GM19023 (cell line): ENCODE results near the gene SURF2.
"Not testable (repeated sequence)": the region's sequence is repeated elsewhere in the genome, so short reads cannot be mapped to it uniquely, and the experiment has no call there.

ENCODE experiments used
- ATAC-seq: cut with Tn5 transposase; IDR thresholded peaks from one replicate; pipeline ENCODE4 v1.9.1; 2021; ENCODE audit warnings: mild to moderate bottlenecking, moderate library complexity; ENCODE audit not compliant: unreplicated experiment

The SURF2 gene

GRCh38 chr9:133375724-133376654, 19.6 kb downstream of the SURF2 start, which contains the start of the genes STKLD1 and SURF4:
STKLD1 (plus strand) TSS chr9:133376366; CDS start chr9:133376474, 108 bp downstream.
SURF4 (minus strand) TSS chr9:133376060; CDS start chr9:133375969, 91 bp downstream.
- ATAC-seq = peak; percentile 90

- ATAC-seq = not testable (repeated sequence)
Measured at GRCh38 chr9:133377280-133377679, 20.9 kb downstream of the SURF2 start.

GRCh38 chr9:133377721-133378216, 21.4 kb downstream of the SURF2 start:
- no peak for ATAC-seq

GRCh38 chr9:133378408-133378962, 22.1 kb downstream of the SURF2 start:
- no peak for ATAC-seq

- no peak for ATAC-seq
Measured at GRCh38 chr9:133379153-133380086, 23.1 kb downstream of the SURF2 start.

GRCh38 chr9:133380734-133381133, 24.4 kb downstream of the SURF2 start:
- ATAC-seq = no peak

- no peak for ATAC-seq
Measured at GRCh38 chr9:133382507-133383141, 26.3 kb downstream of the SURF2 start.

GRCh38 chr9:133383438-133383837, 27.1 kb downstream of the SURF2 start:
- ATAC-seq = no peak

- ATAC-seq = no peak
Measured at GRCh38 chr9:133384736-133385321, 28.5 kb downstream of the SURF2 start.

GRCh38 chr9:133385452-133385851, 29.1 kb downstream of the SURF2 start:
- no peak for ATAC-seq

GRCh38 chr9:133386338-133386737, 30.0 kb downstream of the SURF2 start:
- ATAC-seq = no peak

- no peak for ATAC-seq
Measured at GRCh38 chr9:133387680-133388079, 31.3 kb downstream of the SURF2 start.

GRCh38 chr9:133389025-133389557, 32.7 kb downstream of the SURF2 start:
- ATAC-seq = no peak

- ATAC-seq = no peak
Measured at GRCh38 chr9:133389562-133389961, 33.2 kb downstream of the SURF2 start.

GRCh38 chr9:133390713-133391112, 34.4 kb downstream of the SURF2 start:
- ATAC-seq = no peak

GRCh38 chr9:133391449-133391848, 35.1 kb downstream of the SURF2 start:
- not testable (repeated sequence) for ATAC-seq

GRCh38 chr9:133392308-133392707, 36.0 kb downstream of the SURF2 start:
- not testable (repeated sequence) for ATAC-seq

GRCh38 chr9:133393399-133393798, 37.0 kb downstream of the SURF2 start:
- ATAC-seq = no peak

- no peak for ATAC-seq
Measured at GRCh38 chr9:133394687-133395271, 38.4 kb downstream of the SURF2 start.
